C4-2B (cell line): ENCODE data around the gene RBBP8NL.

Source experiments
- H3K27ac ChIP-seq: fragments of 450-650 bp; 2 replicates; pipeline ENCODE4 v1.5.1; 2017
- CTCF ChIP-seq: fragments of 450-650 bp; conservative IDR thresholded peaks from 2 replicates; pipeline ENCODE4 v1.5.1; 2017; ENCODE audit warnings: mild to moderate bottlenecking
- ZFX ChIP-seq: fragments of 450-650 bp; IDR thresholded peaks from 2 replicates; pipeline ENCODE4 v1.6.1; 2017

The RBBP8NL gene

GRCh38 chr20:62366370-62367135, 60.8 kb downstream of the RBBP8NL start:
- peak; percentile 80 for TF ChIP-seq ZFX
- no peak for TF ChIP-seq CTCF
- H3K27ac ChIP-seq: peak overlapping the region; percentile 98

GRCh38 chr20:62365814-62366369, 61.4 kb downstream of the RBBP8NL start:
- no peak for TF ChIP-seq CTCF
- TF ChIP-seq ZFX: no peak
- H3K27ac ChIP-seq: peak overlapping the region; percentile 98

GRCh38 chr20:62364911-62365736, 62.2 kb downstream of the RBBP8NL start:
- peak overlapping the region; percentile 98 for H3K27ac ChIP-seq
- TF ChIP-seq ZFX: no peak
- TF ChIP-seq CTCF: no peak

- H3K27ac ChIP-seq: peak overlapping the region; percentile 98; the same call in 1 of the 2 replicates
Observed at GRCh38 chr20:62363920-62364851, 63.2 kb downstream of the RBBP8NL start.

GRCh38 chr20:62362991-62363919, 64.1 kb downstream of the RBBP8NL start:
- TF ChIP-seq CTCF (no peak), ZFX (no peak)
- no peak overlapping the region for H3K27ac ChIP-seq

More at GRCh38 chr20:62363920-62364851, 63.2 kb downstream of the RBBP8NL start:
- no peak for TF ChIP-seq CTCF
- no peak for TF ChIP-seq ZFX

- TF ChIP-seq ZFX (no peak), CTCF (no peak)
- H3K27ac ChIP-seq: no peak overlapping the region
Observed at GRCh38 chr20:62362590-62362940, 64.8 kb downstream of the RBBP8NL start.
